Endothelial cell (in vitro differentiated cells): ENCODE results near the gene N4BP2. TPM values are rescaled to one million over a fixed set of nuclear protein-coding genes. Genes with fewer than 3 reads are reported as not detected.
"Not testable (repeated sequence)": the region's sequence is repeated elsewhere in the genome, so short reads cannot be mapped to it uniquely, and the experiment has no call there.

Experiments used
- DNase-seq: peaks from one replicate; pipeline ENCODE4 v3.0.0; 2021; ENCODE audit warnings: low spot score
- H3K27ac Mint-ChIP-seq: one replicate; pipeline ENCODE4 v1.8.0; 2021; ENCODE audit warnings: mixed read lengths, inconsistent platforms; ENCODE audit not compliant: unreplicated experiment
- H3K27me3 Mint-ChIP-seq: one replicate; pipeline ENCODE4 v1.8.0; 2021; ENCODE audit warnings: mild to moderate bottlenecking, moderate library complexity, mixed read lengths, inconsistent platforms; ENCODE audit not compliant: unreplicated experiment
- H3K36me3 Mint-ChIP-seq: one replicate; pipeline ENCODE4 v1.8.0; 2021; ENCODE audit warnings: mild to moderate bottlenecking, low read depth, mixed read lengths, inconsistent platforms; ENCODE audit not compliant: unreplicated experiment
- H3K4me1 Mint-ChIP-seq: one replicate; pipeline ENCODE4 v1.8.0; 2021; ENCODE audit warnings: mild to moderate bottlenecking, mixed read lengths, inconsistent platforms; ENCODE audit not compliant: unreplicated experiment
- H3K4me3 Mint-ChIP-seq: one replicate; pipeline ENCODE4 v1.8.0; 2021; ENCODE audit warnings: mild to moderate bottlenecking, mixed read lengths, inconsistent platforms; ENCODE audit not compliant: unreplicated experiment
- H3K9me3 Mint-ChIP-seq: one replicate; pipeline ENCODE4 v1.8.0; 2021; ENCODE audit warnings: mixed read lengths, inconsistent platforms; ENCODE audit not compliant: unreplicated experiment
- total RNA-seq: library from RNA; stranded (reverse); fragmentation: NEBNext Ultra II Directional; extraction: Animal tissue kit (Norgen Biotek cat#: 25700); gene quantifications from one replicate; pipeline ENCODE4 v1.2.1, GENCODE V29; 2021; ENCODE audit not compliant: unreplicated experiment
- TF ChIP-seq, protein P1 (sequence below): fragments of 200-600 bp; sonication (generic); IDR thresholded peaks from one replicate; pipeline ENCODE4 v1.5.0; 2021; ENCODE audit warnings: antibody characterized with exemption; ENCODE audit not compliant: unreplicated experiment

N4BP2 gene
- total RNA-seq, 1 donor from 2014 or later: 24.9 TPM

DNA sequence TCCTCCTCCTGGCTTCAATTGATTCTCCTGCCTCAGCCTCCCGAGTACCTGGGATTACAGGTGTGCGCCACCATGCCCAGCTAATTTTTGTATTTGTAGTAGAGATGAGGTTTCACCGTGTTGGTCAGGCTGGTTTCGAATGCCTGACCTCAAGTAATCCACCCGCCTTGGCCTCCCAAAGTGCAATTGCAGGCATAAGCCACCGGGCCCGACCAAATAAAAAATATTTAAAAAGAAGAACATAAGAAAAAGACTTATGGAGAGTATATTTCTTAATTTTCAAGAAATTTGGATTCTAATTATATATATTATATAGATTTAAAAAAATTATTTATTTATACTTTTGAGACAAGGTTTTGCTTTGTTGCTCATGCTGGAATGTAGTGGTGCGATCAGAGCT lies 29.8 kb downstream of the N4BP2 start:
- Mint-ChIP-seq H3K36me3 (no peaks in the 10 kb centered on the region), H3K27ac (no peak overlapping the region)

DNA sequence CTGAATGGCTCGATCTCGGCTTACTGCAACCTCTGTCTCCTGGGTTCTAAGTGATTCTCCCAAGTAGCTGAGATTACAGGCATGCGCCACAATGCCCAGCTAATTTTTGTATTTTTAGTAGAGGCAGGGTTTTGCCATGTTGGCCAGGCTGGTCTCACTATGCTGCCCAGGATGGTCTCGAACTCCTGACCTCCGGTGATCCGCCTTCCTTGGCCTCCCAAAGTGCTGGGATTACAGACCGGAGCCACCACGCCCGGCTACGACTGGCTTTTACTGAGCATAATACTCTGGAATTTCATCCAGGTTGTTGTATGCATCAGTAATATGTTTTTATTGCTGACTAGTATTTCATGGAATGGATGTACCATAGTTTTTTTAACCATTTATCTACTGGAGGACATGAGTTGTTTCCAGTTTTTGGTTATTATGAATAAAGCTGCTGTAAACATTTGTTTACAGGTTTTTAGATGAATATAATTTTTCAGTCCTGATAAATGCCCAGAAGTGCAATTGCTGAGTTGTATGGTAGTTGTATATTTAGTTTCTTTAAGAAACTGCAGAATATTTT lies 31.2 kb downstream of the N4BP2 start:
- Mint-ChIP-seq H3K36me3 (no peaks in the 10 kb centered on the region), H3K4me1 (no peaks in the 10 kb centered on the region), H3K27ac (no peak overlapping the region), H3K4me3 (no peak overlapping the region), H3K9me3 (no peaks in the 10 kb centered on the region), H3K27me3 (no peaks in the 10 kb centered on the region)
- no peak for DNase-seq
- TF ChIP-seq, protein P1, sequence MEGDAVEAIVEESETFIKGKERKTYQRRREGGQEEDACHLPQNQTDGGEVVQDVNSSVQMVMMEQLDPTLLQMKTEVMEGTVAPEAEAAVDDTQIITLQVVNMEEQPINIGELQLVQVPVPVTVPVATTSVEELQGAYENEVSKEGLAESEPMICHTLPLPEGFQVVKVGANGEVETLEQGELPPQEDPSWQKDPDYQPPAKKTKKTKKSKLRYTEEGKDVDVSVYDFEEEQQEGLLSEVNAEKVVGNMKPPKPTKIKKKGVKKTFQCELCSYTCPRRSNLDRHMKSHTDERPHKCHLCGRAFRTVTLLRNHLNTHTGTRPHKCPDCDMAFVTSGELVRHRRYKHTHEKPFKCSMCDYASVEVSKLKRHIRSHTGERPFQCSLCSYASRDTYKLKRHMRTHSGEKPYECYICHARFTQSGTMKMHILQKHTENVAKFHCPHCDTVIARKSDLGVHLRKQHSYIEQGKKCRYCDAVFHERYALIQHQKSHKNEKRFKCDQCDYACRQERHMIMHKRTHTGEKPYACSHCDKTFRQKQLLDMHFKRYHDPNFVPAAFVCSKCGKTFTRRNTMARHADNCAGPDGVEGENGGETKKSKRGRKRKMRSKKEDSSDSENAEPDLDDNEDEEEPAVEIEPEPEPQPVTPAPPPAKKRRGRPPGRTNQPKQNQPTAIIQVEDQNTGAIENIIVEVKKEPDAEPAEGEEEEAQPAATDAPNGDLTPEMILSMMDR: no peak

More for the DNA sequence above, 29.8 kb downstream of the N4BP2 start:
- no peaks in the 10 kb centered on the region for H3K9me3 Mint-ChIP-seq
- no peaks in the 10 kb centered on the region for H3K4me1 Mint-ChIP-seq
- no peak overlapping the region for H3K4me3 Mint-ChIP-seq
- no peak for DNase-seq
- no peaks in the 10 kb centered on the region for H3K27me3 Mint-ChIP-seq
- TF ChIP-seq, protein P1: no peak

DNA sequence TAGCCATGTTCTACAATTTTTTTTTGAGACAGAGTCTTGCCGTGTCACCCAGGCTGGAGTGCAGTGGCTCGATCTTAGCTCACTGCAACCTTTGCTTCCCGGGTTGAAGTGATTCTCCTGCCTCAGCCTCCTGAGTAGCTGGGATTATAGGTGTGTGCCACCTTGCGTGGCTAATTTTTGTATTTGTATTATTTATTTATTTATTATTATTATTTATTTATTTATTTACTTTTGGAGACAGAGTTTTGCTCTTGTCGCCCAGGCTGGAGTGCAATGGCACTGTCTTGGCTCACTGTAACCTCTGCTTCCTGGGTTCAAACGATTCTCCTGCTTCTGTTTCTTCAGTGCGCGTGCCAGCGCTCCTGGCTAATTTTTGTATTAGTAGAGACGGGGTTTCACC lies 36.8 kb downstream of the N4BP2 start:
- not testable (repeated sequence) for H3K27ac Mint-ChIP-seq, H3K36me3 Mint-ChIP-seq, H3K9me3 Mint-ChIP-seq, DNase-seq, H3K27me3 Mint-ChIP-seq, H3K4me1 Mint-ChIP-seq, H3K4me3 Mint-ChIP-seq

DNA sequence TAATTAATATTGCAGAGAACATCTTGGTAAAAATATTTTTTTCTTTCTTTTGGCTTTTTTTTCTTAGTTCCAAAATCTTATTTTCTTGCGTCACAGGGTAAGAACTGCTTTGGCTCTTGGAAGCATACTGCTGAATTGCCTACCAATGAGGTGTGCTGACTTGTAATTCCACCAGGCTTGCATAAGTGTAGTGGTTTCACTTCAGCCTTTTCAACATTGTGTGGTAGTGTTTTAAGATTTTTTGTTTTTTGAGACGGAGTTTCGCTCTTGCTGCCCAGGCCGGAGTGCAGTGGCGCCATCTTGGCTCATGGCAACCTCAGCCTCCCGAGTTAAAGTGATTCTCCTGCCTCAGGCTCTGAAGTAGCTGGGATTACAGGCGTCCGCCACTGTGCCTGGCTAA lies 42.4 kb downstream of the N4BP2 start:
- TF ChIP-seq, protein P1: no peak
- Mint-ChIP-seq H3K9me3 (no peaks in the 10 kb centered on the region), H3K36me3 (peaks cover 12% of the 10 kb centered on the region), H3K27ac (no peak overlapping the region), H3K4me3 (no peak overlapping the region), H3K27me3 (no peaks in the 10 kb centered on the region), H3K4me1 (no peaks in the 10 kb centered on the region)
- DNase-seq: no peak

DNA sequence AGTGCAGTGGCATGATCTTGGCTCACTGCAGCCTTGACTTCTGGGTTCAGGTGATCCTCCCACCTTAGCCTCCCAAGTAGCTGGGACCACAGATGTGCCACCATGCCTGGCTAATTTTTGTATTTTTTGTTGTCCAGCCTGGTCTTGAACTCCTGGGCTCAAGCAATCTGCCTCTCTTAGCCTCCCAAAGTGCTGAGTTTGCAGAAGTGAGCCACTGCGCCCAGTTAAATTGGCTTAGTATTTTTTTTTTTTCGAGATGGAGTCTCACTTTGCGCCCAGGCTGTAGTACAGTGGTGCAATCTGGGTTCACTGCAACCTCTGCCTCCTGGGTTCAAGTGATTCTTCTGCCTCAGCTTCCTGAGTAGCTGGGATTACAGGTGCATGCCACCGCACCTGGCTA lies 50.5 kb downstream of the N4BP2 start:
- H3K4me1 Mint-ChIP-seq, H3K27me3 Mint-ChIP-seq, DNase-seq, H3K27ac Mint-ChIP-seq, H3K9me3 Mint-ChIP-seq, H3K4me3 Mint-ChIP-seq: not testable (repeated sequence)
- H3K36me3 Mint-ChIP-seq: peaks cover 30% of the 10 kb centered on the region

DNA sequence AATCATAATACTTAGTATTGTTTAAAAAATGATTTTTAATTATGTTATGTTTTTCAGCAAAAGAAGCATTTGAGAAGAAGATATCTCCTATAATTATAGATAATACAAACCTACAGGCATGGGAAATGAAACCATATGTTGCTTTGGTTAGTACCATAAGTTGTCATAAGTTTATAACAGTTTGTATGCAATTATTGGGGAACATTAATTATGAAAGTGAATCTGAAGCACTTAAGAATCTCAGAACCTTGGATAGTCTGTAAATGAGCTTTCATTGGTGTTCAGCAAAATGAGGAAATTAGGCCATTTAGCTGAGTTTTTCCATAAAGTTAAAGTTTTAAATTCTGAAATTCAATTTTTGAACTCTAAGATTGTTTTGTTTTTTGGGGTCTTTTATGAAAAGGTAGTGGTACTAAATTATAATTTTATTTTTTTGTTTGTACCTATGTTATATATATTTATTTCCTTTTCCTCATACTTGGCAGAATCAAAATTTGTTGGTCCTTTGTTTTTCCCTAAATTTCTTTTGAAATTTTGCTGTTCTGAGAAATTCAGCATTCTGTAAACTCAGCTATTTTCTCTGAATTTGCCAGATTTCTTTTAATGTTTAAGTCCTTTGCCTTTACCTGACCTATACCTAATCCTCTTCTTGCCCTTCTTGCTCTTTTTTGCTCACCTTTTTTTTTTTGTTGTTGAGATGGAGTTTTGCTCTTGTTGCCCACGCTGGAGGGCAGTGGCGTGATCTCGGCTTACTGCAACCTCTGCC lies 55.6 kb downstream of the N4BP2 start:
- no peak for DNase-seq
- H3K9me3 Mint-ChIP-seq: no peaks in the 10 kb centered on the region
- H3K27ac Mint-ChIP-seq: no peak overlapping the region
- no peaks in the 10 kb centered on the region for H3K4me1 Mint-ChIP-seq
- peaks cover 4% of the 10 kb centered on the region for H3K36me3 Mint-ChIP-seq
- TF ChIP-seq, protein P1: no peak
- H3K4me3 Mint-ChIP-seq: no peak overlapping the region
- no peaks in the 10 kb centered on the region for H3K27me3 Mint-ChIP-seq
